ENCODE data around the gene DSG3. TPM values are rescaled to one million over a fixed set of nuclear protein-coding genes. Genes with fewer than 3 reads are reported as not detected.

DSG3 gene
- total and polyA plus RNA-seq, 2 donors from 2014 or later = not detected

GRCh38 chr18:31401156-31402025, 46.1 kb upstream of the DSG3 start:
- intact Hi-C loops (cut with DNase I) = no loop called here
- peaks cover 0 to 3% (median 0%) of the 10 kb centered on the region in 3 donors for H3K4me1 ChIP-seq (ENCODE audit: control insufficient read depth in 2 of 3, insufficient read depth in 2 of 3, low read depth in 1 of 3, low read length in 3 of 3)
- H3K27me3 ChIP-seq (ENCODE audit: control insufficient read depth, insufficient read depth, low read length) = no peaks in the 10 kb centered on the region
- TF ChIP-seq, protein P1, sequence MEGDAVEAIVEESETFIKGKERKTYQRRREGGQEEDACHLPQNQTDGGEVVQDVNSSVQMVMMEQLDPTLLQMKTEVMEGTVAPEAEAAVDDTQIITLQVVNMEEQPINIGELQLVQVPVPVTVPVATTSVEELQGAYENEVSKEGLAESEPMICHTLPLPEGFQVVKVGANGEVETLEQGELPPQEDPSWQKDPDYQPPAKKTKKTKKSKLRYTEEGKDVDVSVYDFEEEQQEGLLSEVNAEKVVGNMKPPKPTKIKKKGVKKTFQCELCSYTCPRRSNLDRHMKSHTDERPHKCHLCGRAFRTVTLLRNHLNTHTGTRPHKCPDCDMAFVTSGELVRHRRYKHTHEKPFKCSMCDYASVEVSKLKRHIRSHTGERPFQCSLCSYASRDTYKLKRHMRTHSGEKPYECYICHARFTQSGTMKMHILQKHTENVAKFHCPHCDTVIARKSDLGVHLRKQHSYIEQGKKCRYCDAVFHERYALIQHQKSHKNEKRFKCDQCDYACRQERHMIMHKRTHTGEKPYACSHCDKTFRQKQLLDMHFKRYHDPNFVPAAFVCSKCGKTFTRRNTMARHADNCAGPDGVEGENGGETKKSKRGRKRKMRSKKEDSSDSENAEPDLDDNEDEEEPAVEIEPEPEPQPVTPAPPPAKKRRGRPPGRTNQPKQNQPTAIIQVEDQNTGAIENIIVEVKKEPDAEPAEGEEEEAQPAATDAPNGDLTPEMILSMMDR (IDR thresholded peaks at IDR 0.05; ENCODE audit: borderline replicate concordance, extremely low read depth, insufficient read depth) = no peak
- H3K27ac ChIP-seq (ENCODE audit: low read depth in 2 of 2, low read length in 2 of 2) = no peak overlapping the region
- no peak for DNase-seq
- H3K9me3 ChIP-seq (ENCODE audit: control insufficient read depth in 2 of 3, insufficient read depth in 1 of 3, low read length in 3 of 3) = no peaks in the 10 kb centered on the region
- no peak overlapping the region for H3K4me3 ChIP-seq (ENCODE audit: low read length in 3 of 3)
- no peak overlapping the region for H3K9ac ChIP-seq (ENCODE audit: low read length in 3 of 3)
- H3K36me3 ChIP-seq (ENCODE audit: control insufficient read depth in 2 of 3, insufficient read depth in 3 of 3, low read length in 3 of 3) = no peaks in the 10 kb centered on the region
- FAIRE-seq = no peak

- no peak overlapping the region for H3K4me3 ChIP-seq (ENCODE audit: low read length in 3 of 3)
- no peak overlapping the region for H3K9ac ChIP-seq (ENCODE audit: low read length in 3 of 3)
- H3K4me1 ChIP-seq (ENCODE audit: control insufficient read depth in 2 of 3, insufficient read depth in 2 of 3, low read depth in 1 of 3, low read length in 3 of 3) = peaks cover 0 to 3% (median 0%) of the 10 kb centered on the region in 3 donors
- H3K9me3 ChIP-seq (ENCODE audit: control insufficient read depth in 2 of 3, insufficient read depth in 1 of 3, low read length in 3 of 3) = no peaks in the 10 kb centered on the region
- H3K27me3 ChIP-seq (ENCODE audit: control insufficient read depth, insufficient read depth, low read length) = no peaks in the 10 kb centered on the region
- DNase-seq (no peak), FAIRE-seq (no peak)
- TF ChIP-seq, protein P1 (IDR thresholded peaks at IDR 0.05; ENCODE audit: borderline replicate concordance, extremely low read depth, insufficient read depth) = no peak
- intact Hi-C loops (cut with DNase I) = no loop called here
- H3K27ac ChIP-seq (ENCODE audit: low read depth in 2 of 2, low read length in 2 of 2) = no peak overlapping the region
- no peaks in the 10 kb centered on the region for H3K36me3 ChIP-seq (ENCODE audit: control insufficient read depth in 2 of 3, insufficient read depth in 3 of 3, low read length in 3 of 3)
Observed at GRCh38 chr18:31402026-31402373, 45.5 kb upstream of the DSG3 start.

DNA sequence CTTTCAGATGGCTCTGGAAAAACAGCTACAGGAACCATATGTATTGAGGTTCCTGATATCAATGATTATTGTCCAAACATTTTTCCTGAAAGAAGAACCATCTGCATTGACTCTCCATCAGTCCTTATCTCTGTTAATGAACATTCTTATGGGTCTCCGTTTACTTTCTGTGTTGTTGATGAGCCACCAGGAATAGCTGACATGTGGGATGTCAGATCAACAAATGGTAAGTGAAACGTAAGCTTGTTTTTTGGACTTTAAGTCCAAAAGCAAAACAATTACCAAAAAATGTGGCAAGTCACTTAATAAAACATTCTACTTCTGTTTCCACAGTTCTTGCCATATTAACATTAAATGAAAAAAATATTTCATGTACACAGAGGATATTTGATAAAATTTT, 44.1 kb upstream of the DSG3 start:
- no peak overlapping the region for H3K27ac ChIP-seq (ENCODE audit: low read depth in 2 of 2, low read length in 2 of 2)
- no peak overlapping the region for H3K9ac ChIP-seq (ENCODE audit: low read length in 3 of 3)
- no peaks in the 10 kb centered on the region for H3K36me3 ChIP-seq (ENCODE audit: control insufficient read depth in 2 of 3, insufficient read depth in 3 of 3, low read length in 3 of 3)
- peaks cover 0 to 3% (median 0%) of the 10 kb centered on the region in 3 donors for H3K4me1 ChIP-seq (ENCODE audit: control insufficient read depth in 2 of 3, insufficient read depth in 2 of 3, low read depth in 1 of 3, low read length in 3 of 3)
- H3K9me3 ChIP-seq (ENCODE audit: control insufficient read depth in 2 of 3, insufficient read depth in 1 of 3, low read length in 3 of 3) = no peaks in the 10 kb centered on the region
- DNase-seq (no peak), FAIRE-seq (no peak)
- TF ChIP-seq, protein P1 (IDR thresholded peaks at IDR 0.05; ENCODE audit: borderline replicate concordance, extremely low read depth, insufficient read depth) = no peak
- no peak overlapping the region for H3K4me3 ChIP-seq (ENCODE audit: low read length in 3 of 3)
- intact Hi-C loops (cut with DNase I) = no loop called here
- H3K27me3 ChIP-seq (ENCODE audit: control insufficient read depth, insufficient read depth, low read length) = no peaks in the 10 kb centered on the region

All from kidney (tissue), 14 donors.